Measurements from ENCODE around the gene TP53AIP1.
A peak's percentile ranks its signal among the peaks of the same experiment; 100 is the strongest.
"Not testable (repeated sequence)": the region's sequence is repeated elsewhere in the genome, so short reads cannot be mapped to it uniquely, and the experiment has no call there.

The TP53AIP1 gene

DNA sequence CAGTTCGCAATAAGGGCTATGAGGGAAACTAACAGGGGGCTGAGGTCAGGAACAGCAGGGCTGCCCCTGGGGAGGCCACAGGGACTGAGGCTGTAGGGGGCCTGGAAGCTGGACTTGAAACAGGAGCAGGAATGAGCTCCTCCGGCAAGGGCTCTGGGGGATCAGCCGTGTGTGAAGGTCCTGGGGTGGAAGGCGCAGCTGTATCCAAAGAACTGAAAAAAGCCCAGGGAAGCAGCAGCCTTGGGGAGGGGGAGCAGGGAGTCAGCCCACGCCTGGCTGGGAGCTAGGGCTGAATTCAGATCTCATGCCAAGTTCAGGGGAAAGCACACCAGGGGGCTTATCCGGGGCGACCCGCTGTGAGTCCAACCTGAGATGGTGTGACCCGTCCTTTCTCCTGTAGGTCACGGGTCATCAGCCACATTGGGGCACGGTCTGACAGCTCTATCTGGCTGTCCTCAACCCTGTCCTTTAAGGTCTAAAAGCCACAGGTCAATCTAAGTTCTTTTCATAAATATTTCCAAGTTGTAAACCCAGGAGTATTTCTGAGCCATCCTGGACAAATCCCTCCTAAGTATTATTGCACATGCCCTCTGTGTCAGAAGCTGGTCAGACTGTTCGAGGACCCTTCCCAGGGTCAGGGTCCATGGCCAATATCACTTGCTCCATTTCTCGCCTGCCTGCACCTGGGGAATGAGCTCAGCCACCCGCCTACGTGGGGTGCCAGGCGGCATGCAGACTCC is 18.0 kb downstream of the TP53AIP1 start:
- DNase-seq, result no peak

DNA sequence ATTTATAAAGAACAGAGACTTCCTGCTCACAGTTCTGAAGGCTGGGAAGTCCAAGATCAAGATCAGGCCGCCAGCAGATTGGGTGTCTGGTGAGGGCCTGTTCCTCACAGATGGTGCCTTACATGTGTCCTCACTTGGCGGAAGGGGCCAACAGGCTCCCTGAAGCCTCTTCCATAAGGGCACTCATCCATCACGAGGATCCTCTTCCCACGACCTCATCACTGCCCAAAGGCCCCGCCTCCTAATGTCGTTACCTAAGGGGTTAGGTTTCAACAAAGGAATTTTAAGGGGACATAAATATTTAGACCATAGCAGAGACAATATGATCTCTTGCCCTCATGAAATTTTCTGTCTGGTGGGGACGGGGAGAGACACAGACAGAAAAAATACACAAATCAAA is 18.6 kb downstream of the TP53AIP1 start:
- no peak for DNase-seq

DNA sequence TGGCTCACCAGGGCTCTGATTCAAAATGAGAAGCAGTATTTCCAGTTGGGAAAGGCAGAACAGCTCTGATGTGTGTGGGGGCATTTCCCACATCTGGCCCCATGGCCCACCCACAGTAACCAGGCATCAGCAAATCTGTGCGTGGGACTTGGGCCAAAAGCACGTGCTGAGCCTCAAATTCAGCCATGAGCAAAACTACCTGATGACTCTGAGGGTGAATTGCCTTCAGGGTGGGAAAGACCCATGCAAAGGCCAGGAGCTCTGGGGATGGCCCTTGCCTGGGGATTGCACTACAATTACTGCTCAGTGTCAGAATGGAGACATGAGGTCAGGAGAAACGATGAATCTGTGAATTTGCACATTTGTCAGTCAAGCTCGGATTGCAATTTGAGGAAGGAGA is 20.9 kb downstream of the TP53AIP1 start:
- DNase-seq, result no peak

DNA sequence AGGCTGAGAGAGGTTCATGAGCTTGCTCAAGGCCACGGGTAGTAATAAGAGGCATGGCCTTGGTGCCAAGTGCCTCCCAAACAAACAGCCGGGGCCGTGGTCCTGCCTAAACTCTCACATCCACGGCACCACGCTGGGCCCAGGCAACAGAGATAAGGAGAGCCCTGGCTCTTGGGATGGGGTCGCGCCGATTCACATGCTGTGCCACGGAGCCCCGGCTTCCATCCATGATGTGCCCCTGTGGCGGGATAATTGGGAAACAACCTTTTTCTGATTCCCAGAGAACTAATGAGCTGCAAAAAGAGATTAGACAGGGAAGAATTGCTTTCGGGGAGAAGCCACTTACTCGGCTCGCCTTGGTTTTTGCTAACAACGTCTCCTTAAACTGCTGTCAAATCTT is 22.0 kb downstream of the TP53AIP1 start:
- no peak for DNase-seq

DNA sequence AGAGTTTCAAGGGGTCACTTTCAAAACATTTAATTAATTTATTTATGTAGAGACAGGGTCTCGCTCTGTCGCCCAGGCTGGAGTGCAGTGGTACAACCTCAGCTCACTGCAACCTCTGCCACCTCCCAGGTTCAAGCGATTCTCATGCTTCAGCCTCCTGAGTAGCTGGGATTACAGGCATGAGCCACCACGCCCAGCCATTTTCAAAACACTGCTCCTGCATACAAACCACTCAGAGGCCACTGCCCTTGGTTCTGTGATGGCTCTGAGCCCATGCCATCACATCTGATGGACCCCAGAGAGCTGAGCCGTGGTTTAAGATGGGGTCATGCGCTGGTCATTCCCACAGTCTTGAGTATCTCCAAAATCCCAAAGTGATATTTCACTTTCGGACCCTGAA is 23.0 kb downstream of the TP53AIP1 start:
- DNase-seq, result not testable (repeated sequence)

DNA sequence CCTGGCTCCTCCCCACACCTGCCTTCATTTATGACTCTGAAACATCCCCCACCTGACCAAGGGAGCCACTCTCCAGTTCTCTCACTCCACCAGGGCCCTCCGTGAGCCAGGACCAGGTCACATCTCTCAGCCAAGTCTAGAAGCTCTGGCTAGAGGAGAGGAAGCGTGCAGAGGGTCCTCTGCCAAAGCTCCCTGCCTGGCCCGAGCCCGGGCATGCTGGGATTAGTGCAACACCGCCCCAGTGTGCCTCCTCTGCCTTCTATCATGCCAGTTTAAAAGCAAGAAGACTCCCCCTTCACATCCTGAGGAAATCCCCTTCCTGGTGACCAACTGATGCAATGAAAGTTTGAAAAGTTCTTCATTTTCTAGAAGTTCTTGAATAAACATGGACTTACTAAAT is 23.5 kb downstream of the TP53AIP1 start:
- DNase-seq, result no peak

DNA sequence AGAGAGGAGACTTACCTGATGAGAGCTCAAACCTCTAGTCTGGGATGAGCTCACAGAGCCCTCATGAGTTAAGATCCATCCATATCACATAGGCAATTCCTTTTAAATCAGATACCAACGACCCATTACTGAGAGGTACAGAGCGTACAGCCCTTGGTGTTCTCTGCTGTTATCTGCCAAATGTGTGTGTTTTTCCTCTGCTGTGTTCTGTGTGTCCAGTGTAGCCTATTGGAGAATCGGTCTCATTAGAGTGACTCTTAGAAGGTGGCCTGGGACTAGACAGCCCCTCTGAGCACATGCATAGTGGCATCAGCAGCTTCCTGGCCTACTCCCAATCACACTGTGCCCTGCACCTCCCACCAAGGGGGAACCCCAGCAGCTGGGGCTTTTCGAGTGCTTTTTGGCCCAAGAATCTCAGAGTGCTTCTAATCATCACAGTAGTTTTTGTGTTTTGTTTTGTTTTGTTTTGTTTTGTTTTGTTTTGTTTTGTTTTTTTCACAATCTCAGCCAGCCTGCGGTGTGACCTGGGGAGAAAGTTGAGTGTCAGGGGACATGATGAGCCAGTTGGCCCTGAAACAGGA is 25.4 kb downstream of the TP53AIP1 start:
- DNase-seq, result no peak

DNA sequence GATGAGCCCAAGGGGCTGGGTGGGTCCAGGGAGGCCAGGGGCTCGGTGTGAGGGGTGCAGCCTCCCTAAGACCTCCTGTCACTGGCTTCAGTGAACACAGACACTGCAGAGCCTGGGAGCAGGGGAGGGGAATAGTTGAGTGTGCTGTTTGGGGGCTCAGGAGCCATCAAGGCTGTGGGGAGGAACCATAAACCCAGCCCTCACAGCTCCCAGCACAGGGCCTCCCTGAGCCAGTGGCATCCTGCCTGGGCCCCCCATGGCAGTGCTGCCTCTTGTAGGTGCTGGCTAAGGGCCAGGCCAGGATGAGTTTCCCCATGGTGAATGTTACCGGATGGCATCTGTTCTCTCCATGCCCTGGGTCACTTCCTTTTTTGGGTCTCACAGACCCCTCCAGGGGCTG is 26.0 kb downstream of the TP53AIP1 start:
- no peak for DNase-seq

DNA sequence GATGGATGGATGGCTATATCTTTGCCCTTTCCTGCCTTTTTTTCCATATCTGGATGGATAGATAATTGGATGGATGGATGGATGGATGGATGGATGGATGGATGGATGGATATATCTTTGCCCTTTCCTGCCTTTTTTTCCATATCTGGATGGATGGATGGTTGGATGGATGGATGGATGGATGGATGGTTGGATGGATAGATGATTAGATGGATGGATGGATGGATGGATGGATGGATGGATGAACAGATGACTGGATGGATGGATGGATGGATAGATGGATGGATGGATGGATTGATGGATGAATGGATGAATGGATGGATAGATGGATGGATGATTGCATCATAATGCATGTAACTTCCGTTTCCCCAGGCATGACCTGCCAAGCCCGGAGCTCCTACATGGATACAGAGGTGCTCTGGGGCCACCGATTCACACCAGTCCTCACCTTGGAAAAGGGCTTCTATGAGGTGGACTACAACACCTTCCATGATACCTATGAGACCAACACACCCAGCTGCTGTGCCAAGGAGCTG is 26.6 kb downstream of the TP53AIP1 start:
- DNase-seq, result no peak

DNA sequence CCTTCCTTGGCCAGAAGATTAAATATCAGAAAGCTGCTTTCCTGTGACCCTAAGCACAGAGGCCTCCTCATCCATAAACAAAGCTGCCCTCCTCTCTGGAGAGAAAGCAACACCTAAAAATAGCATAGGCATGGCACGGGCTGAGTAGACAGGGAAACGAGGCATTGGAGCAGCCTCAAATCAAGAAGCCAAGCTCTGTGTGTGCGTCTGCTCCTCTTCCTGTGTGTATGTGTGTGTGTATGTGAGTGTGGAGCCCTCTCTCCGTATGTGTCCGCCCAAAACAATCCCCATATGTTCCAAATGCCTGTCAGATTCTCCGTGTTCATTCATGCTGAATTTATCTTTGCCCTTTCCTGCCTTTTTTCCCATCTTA is 27.5 kb downstream of the TP53AIP1 start:
- no peak for DNase-seq

DNA sequence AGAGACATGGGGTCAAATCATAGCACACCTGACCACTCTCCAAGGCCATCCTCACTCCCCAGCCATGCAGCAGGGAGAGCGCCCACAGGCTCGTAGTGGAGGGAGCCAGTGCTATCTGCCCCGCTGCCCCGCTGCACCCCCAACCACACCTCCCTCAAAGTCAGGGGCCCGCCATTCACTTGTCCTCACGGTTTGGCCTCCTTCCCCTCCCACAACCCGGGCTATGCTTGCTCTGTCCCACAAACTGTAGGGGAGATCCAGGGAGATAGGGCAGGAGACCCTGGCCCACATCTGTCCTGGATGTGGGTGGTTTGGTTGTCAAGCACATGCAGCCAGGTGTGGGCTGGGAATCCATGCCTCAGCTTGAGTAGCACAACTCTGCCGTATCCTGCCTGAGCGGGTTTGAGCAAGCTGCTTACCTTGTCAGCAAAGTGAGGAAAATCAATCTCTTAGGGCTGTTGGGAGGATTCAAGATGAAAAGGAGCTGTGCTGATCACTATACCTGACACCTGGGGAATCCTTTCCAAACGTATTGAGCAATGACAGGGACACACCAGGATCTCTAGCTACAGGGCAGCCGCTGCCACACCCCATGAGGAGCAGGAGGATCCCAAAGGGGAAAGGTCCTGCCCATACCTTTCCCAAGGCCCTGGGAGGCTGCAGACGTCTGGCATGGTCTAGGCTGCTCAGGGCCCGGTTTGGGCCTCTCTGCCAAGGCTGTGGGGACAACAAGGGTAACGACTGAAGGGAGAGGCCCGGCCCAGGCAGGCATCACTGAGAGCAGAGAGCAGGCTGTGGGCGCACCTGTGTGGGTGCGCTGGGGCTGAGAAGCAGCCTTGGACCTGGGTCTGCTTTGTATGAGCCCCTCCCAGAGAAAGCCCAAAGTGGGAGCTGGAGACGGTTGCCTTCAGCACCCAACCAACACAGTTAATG is 28.2 kb downstream of the TP53AIP1 start:
- DNase-seq, result no peak

DNA sequence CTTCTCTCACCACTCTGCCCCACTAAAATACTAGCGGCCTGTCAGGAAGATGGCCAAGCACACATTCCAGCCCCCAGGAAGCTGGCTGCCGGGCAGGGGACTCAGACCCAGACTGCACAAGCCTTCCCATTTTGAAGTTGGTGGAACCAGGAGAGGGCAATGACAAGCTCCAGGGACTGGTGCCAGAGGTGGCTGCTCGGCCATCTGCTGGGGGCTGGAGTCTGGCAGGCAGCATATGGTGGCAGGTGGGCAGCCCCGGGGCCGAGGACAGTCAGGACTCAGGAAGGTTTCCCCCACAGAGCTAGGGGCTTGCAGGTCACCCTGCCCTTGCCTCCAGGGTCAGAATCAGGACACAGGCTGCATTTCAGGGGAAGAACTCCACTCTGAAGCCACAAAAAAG is 28.9 kb downstream of the TP53AIP1 start:
- no peak for DNase-seq

DNA sequence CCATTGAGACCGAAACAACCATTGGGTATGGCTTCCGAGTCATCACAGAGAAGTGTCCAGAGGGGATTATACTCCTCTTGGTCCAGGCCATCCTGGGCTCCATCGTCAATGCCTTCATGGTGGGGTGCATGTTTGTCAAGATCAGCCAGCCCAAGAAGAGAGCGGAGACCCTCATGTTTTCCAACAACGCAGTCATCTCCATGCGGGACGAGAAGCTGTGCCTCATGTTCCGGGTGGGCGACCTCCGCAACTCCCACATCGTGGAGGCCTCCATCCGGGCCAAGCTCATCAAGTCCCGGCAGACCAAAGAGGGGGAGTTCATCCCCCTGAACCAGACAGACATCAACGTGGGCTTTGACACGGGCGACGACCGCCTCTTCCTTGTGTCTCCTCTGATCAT is 31.0 kb downstream of the TP53AIP1 start:
- no peak for DNase-seq

DNA sequence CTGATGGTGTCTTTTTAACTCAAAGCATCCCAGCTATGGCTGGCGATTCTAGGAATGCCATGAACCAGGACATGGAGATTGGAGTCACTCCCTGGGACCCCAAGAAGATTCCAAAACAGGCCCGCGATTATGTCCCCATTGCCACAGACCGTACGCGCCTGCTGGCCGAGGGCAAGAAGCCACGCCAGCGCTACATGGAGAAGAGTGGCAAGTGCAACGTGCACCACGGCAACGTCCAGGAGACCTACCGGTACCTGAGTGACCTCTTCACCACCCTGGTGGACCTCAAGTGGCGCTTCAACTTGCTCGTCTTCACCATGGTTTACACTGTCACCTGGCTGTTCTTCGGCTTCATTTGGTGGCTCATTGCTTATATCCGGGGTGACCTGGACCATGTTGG is 31.4 kb downstream of the TP53AIP1 start:
- no peak for DNase-seq

DNA sequence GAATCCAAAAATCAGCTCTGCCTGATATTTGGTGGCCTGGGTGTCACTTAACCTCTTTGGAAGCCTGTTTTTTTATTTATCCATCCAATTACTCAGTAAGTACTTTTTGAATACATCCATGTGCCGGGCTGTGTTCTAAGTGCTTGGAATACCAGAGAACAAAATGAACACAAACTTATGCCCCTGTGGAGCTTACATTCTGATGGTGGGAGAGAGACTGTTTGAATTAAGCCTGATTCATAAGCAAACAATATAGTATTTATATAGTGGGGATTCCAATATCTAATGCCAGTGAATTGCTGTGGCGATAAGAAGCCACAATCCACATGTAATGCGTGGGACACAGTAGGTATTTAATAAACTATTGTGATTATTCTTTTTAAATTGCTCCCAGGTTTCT is 32.1 kb downstream of the TP53AIP1 start:
- no peak for DNase-seq

DNA sequence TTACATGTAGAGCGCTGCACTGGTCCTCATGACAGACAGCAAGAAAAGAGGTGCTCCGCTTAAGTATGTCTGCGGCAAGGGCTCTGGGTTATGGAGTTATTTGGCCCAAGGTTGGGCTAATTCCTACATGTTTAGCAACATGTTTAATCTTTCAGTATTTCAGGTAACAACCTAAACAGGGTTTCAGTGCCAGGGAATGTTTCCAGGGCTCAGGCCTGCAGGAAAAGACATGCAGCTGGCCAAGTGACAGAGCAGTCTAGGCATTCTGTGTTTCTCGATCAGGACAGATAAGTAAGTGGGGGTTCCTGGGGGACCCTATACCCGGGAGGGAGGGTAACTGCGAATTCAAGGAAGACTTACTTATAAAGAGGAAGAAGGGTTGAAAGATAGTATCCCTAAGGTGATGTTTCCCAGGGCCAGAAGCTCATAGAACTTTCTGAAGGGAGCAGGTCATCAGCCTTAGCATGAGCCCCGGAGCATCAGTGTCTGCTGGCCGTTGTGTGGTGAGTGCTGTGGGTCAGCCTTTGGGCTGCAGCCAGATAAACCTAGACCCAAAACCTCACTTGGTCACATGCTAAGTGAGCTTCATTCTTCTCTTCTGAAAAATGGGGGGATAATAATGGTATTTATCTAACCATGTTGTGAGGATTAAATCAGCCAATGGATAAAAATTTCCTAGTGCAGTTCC is 33.1 kb downstream of the TP53AIP1 start:
- no peak for DNase-seq

DNA sequence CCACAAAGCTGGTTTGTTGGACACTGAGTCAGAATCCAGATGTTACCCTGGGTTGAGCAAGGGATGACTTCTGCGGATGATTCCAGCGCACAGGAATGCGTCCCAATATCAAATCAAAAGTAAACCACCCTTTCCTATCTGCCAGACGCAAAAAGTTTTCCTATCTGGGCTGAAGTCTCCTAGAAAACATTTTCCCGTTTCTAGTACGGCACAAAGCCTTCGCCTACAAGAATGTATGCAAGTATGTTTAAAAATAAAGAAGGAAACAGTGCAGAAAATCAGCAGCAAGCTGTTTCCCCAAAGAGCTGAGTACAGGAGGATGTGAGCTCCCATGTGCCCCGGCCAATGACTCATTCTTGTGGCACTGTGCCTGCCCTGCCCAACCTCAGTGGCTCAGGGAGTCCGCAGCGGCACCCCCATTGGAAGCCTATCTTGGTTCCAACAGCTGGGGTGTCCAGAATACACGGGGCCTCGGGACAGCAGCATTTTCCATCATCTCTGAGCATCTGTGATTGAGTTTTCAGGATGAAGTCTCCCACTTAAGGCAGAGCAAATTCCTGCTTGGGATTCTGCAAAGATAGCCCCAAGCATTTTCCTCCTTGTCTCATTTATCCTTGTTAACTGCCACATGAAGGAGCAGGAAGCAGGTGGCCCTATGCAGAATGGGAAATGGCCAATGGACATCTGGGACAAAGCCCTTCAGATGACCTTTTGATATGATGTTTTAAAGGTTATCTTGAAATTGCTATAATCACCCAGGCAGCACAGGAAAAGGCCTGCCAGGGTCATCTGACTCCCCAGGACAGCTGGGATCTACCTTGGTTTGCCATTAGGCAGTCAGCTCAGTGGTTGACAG is 34.1 kb downstream of the TP53AIP1 start:
- DNase-seq, result no peak

DNA sequence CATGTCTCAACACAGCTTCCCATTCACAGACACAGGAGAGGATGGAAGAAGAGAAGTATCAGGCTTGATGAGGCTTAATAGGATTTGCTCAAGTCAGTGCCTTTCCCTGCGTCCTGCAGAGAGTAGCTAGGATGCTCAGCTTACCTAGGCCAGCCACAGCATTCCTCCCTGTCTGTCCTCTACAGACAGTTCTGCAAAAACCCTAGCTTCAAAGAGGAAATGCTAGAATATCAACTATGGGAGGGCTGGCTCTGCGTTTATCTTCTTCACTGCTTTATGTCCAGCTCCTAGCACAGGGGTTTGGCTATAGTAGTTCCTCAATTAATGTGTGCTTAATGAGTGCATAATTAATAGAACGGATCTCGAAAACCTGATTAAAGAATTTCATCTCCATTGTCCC is 35.1 kb downstream of the TP53AIP1 start:
- DNase-seq, result no peak

DNA sequence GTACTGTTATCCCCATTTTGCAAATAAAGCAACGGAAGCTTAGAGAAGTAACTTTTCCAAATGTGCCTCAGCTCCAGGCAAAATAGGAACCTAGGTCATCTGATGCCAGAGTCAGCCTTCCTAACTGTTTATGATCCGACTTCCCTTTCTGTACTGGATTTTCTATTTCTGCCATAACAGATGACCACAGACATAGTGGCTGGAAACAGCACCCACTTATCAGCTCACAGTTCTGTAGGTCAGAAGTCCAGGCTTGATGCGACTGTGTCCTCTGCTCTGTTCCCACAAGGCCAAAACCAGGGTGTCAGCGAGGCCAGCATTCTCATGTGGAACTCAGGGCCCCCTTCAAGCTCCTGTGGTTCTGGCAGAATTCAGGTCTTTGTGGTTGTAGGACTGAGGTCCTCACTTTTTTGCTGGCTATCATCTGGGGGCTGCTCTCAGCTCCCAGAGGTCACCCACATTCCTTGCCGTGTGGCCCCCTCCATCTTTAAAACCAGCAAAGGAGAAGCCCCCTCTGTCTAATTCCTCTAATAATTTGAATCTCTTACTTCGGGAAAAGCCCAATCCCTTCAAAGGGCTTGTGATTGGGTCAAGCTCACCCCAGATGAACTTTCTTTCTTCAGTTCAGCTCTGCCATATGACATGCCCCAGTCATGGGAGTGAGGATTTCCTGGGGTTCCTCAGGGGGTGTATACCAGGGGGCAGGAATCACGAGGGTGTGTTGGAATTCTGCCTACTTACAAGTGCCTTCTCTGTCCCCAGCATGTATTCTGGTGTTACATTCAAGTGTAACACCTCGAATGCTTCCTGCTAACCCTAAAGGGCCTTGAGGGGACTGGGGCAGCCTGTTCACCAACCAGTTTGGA is 36.3 kb downstream of the TP53AIP1 start:
- DNase-seq, result no peak

DNA sequence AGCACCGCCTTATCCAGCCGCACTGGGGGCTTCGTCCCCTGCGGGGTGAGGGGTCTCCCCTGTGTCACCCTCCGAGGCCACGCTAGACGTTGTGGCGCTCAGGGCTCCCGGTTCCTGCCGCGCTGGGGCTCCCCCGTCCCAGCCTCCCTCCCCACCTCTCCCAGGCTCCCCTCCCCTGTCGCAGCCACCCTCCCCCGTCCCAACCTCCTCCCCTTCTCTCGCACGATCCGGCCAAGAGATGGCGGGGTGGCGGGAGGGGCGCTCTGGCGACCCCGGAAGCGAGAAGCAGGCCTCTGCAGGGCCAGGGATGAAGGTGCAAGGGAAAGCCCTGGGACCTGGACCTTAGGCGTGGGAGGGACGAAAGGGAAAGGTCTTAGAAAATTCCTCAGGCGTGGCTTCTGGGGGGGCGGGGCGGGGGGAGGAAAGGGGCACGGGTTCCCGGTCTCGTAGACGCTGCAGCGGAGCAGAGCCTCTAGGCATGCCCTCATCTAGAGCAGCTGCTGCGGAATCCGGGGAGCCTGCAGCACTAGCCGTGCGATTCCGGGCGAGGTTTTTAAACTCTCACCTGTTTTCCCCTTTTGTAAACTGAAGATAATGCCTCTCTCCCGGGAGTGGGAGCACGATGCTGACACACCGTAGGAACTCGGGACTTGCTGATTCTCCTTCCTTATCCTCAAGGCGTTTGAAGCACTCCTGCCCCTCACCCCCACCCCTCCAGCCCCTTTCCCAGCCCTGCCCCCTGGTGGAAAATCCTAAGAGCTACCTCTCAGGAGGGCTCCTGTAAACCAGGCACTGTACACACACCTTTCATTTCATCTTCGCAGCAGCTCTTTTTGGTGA is 37.1 kb downstream of the TP53AIP1 start:
- peak; percentile 26 to 42 for DNase-seq

Measured in activated CD4-positive, alpha-beta T cell treated with anti-CD3 and anti-CD28 coated beads, Interleukin-2, amount 50 U/mL, for 4 hours (primary cell).